SIG-M5 treated with dmso at 0.1 percent for 504 hours (cell line): ENCODE data around the gene ALDH2.
"Not testable (repeated sequence)": the region's sequence is repeated elsewhere in the genome, so short reads cannot be mapped to it uniquely, and the experiment has no call there.

ENCODE experiments used
- DNase-seq: peaks from one replicate; lab custom pipeline; 2025; ENCODE audit not compliant: unreplicated experiment; lab: John Stamatoyannopoulos, UW

Gene ALDH2

DNA sequence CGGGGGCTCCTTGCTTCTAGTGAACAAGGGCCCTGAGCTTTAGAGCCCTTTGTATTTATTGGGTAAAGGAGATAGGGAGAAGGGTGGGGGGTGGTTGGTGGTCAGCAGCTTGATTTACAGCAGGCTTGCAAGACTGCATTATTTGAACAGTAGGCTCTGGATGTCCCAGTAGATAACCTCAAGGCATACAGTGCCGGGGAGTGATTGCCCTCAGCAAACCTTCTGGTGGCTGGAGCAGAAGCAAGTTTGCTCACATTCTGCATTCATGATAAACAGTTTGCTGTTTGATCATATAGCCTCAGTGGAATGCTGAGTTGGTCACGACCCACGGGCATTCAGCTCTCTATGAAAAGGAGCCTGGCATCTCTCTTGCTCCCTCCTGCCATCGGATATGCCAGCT lies 58.8 kb downstream of the ALDH2 start:
- DNase-seq = no peak

DNA sequence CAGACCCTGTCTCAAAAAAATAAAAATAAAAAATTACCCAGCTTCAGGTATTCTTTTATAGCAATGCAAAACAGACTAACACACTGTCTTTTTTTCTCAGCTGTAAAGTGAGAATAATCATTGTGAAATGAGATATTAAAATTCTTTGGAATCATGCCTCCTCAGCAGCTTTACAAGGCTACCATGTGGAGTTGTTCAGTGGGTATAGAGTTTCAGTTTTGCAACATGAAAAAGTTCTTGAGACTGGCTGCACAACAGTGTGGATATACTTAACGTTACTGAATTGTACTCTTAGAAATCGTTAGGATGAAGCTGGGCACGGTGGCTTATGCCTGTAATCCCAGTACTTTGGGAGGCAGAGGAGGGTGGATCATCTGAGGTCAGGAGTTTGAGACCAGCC lies 59.6 kb downstream of the ALDH2 start:
- DNase-seq = no peak

DNA sequence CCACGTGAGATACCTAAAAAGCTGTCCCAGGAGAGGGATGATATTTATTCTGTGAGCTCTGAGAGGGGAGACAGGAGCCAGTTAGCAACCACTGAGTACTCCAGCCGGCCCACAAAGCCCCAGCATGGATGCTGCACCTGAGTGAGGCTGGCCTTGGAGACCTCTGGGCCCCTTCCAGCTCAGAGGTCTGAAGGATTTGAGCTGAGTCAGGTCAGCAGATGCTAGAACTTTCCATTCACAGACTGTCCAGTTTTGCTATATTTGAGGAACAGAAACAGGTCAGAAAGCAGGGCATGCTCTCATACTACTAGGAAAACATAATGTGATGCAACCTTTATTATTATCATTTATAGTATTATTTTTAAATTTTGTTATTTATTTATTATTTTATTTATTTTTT lies 60.3 kb downstream of the ALDH2 start:
- no peak for DNase-seq

DNA sequence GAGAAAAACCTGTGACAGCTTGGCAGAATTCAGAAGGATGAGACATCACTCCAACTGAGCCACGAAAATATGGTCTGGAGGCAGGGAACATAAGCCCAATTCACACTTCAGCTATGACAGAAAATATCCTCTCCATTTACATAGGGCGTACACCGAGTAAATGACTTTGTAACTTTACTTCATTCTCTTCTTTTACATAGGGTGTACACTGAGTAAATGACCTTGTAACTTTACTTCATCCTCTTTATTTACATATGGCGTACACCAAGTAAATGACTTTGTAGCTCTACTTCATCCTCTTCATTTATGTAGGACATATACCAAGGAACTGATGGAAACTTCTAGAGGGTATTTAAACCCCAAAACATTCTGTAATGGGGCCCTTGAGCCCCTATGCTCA lies 61.2 kb downstream of the ALDH2 start:
- DNase-seq = no peak

DNA sequence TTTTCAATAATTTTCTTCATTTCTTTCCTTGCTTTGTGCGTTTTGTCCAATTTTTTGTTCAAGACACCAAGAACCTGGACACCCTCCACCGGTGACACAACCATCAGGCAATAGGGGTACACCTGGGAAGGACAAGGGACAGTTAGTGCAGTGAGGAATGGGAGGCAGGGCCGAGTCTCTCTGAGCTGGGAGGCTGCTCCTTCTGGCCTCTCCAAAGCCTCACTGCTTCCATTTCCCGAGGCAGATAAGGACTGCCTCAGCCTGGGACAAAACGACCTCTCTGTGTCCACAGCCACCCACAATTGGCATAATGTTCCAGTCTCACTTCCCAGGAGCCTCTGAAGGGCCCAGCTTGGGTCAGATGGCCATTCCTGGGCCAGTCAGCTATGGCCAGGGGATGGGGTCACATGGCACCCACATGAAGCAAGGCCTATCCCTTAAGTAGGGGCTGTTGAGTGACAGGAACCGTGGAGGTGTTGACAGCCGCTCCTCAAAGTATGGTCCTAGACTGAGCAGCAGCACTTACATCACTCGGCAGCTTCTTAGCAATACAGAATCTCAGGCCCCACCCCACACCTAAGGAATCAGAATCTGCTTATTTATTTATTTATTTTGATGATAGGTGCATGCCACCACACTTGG lies 61.7 kb downstream of the ALDH2 start:
- no peak for DNase-seq

DNA sequence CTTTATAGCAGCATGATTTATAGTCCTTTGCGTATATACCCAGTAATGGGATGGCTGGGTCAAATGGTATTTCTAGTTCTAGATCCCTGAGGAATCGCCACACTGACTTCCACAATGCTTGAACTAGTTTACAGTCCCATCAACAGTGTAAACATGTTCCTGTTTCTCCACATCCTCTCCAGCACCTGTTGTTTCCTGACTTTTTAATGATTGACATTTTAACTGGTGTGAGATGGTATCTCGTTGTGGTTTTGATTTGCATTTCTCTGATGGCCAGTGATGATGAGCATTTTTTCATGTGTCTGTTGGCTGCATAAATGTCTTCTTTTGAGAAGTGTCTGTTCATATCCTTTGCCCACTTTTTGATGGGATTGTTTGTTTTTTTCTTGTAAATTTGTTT lies 62.9 kb downstream of the ALDH2 start:
- DNase-seq = not testable (repeated sequence)

DNA sequence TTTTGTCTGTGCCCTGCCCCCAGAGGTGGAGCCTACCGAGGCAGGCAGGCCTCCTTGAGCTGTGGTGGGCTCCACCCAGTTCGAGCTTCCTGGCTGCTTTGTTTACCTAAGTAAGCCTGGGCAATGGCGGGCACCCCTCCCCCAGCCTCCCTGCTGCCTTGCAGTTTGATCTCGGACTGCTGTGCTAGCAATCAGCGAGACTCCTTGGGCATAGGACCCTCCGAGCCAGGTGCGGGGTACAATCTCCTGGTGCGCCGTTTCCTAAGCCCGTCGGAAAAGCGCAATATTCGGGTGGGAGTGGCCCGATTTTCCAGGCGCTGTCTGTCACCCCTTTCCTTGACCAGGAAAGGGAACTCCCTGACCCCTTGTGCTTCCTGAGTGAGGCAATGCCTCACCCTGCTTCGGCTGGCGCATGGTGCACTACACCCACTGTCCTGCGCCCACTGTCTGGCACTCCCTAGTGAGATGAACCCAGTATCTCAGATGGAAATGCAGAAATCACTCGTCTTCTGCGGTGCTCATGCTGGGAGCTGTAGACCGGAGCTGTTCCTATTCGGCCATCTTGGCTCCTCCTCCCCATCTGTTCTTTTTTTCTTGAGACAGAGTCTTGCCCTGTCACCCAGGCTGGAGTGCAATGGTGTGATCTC lies 68.1 kb downstream of the ALDH2 start:
- not testable (repeated sequence) for DNase-seq

DNA sequence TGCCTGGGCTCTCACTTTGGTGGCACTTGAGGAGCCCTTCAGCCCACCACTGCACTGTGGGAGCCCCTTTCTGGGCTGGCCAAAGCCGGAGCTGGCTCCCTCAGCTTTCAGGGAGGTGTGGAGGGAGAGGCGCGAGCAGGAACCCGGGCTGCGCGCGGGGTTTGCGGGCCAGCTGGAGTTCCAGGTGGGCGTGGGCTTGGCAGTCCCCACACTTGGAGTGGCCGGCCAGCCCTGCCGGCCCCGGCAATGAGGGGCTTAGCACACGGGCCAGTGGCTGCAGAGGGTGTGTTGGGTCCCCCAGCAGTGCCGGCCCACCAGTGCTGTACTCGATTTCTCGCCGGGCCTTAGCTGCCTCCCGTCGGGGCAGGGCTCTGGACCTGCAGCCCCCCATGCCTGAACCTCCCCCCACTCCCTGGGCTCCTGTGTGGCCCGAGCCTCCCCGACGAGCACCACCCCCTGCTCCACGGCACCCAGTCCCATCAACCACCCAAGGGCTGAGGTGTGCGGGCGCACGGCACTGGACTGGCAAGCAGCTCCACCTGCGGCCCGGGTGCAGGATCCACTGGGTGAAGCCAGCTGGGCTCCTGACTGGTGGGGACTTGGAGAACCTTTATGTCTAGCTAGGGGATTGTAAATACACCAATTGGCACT lies 68.9 kb downstream of the ALDH2 start:
- not testable (repeated sequence) for DNase-seq

DNA sequence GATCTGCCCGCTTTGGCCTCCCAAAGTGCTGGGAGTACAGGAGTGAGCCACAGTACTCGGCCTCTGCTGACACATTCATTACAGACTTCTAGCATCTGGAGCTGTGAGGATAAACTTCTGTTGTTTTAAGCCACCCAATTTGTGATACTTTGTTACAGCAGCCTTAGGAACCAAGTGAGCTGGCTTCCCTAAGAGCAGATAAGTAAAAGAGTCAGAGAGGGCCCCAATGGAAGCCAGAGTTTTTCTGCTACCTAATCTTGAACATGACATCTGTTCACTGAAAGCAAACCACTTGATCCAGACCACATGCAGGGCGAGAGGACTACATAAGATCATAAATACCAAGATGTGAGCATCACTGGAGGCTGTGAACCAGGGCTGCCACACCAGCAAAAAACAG lies 71.6 kb downstream of the ALDH2 start:
- DNase-seq = no peak

DNA sequence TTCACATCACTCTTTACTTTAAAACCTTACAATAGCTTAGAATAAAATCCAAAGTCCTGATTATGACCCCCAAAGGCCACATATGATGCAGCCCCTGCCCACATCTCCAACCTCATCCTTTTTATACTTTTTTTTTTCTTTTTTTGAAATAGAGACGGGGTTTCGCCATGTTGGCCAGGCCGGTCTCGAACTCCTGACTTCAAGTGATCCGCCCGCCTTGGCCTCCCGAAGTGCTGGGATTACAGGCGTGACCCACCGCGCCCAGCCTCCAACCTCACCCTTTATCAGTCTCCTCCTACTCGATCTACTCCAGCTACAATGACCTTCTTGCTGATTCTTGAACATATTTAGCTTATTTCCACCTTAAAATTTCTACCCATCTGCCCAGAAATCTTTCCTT lies 74.1 kb downstream of the ALDH2 start:
- no peak for DNase-seq

DNA sequence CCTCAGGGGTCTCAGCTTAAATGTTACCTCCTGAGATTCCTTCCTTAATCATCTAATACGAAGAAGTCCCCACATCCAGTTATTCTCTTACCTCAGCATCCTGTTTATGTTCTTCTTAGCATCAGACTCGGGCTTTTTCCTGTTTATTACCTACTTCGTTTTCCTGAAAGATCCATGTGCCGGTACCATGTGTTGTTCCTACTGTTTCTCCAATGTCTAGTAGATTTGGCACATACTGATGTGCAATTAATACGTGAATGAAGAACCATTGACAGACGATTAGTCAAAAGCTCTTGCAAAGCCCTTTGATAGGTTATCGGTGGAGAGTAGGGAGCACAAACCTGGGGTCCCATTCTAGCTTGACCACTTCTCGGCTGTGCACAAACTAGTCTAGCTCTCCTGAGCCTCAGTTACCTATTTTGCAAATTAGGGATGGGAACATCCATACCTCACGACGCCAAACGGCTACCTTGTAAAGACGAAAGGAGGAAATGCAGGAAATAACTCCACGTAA lies 74.6 kb downstream of the ALDH2 start:
- no peak for DNase-seq

DNA sequence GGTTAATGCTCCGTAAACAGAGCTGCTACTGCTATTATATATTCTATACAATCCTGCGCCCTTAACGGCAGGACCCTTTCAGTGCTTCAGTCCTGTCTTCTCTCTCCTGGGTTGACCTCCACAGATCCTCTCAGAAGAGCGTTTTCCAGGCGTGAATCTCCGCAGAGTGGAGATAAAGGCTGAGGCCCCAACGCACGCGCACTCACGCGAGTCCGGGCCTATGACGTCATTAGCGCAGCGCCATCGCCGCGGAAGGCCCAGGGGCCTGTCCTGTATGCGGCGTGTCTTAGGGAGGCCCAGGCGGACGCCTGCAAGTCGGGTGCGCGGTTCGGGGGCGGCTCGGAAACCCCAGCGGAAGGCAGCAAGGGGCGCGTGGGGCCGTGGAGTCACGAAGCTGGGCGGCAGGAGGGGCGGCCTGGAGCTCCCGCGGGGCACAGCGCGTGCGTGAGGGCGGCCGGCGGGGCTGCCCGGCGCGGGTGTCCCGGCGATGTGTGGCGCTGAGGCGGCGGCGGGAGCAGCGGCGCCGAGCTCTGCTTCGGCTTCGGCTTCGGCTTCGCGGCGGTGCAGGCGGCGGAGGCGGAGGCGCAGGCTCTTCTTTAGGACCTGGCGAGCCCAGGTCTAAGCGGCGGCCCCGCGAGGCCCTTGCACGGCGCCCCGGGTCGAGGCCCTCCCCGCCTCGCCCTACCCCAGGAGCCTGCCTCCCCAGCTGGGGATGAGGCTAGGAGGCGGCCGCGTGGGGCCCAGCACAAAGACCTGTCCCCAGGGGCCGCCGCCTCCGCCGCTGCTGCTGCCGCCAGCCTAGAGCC lies 75.2 kb downstream of the ALDH2 start, which contains the start of gene MAPKAPK5:
TSS of gene MAPKAPK5 (plus strand) at position 479 of the 806 bp plus-strand sequence. CDS start 506 bp downstream, outside the sequence.
- peak; percentile 92 for DNase-seq

DNA sequence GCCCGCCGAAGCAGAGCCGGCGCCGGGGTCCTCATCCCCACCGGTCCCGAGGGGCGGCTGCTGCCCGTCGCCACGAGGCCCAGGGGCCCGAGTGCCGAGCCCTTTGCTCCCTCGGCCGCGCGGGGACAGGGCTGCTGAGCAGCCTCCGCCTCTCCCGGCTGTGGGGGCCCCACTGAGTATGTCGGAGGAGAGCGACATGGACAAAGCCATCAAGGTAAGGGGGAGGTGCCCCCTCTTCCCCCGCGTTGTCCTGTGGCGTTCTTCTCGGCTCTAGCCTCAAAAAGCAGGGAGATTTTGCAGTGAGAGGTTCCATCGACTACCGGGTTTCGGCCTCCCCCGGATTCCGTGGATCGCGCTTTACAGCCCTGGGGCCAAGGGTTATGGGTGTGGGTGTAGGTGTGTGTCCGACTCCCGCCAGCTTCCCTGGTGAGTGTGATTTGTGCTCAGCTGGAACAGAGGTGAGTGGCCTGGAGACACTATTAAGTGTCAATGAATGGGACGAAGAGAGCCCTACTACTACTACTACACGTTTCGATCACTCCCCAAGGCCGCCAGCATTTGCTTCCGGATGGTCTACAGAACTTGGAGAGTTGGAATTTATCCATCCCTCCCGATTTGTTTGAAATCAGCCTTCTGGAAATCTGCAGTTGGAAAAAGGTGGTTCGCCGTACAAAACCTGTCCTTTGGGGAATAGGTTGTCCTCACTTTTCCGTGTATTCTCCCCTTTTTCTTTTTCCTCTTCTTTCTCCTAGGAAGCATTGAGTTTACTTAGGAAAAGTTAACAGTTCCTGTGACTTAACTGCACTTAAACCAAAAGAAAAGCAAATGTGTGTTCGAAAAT lies 76.0 kb downstream of the ALDH2 start:
- no peak for DNase-seq

DNA sequence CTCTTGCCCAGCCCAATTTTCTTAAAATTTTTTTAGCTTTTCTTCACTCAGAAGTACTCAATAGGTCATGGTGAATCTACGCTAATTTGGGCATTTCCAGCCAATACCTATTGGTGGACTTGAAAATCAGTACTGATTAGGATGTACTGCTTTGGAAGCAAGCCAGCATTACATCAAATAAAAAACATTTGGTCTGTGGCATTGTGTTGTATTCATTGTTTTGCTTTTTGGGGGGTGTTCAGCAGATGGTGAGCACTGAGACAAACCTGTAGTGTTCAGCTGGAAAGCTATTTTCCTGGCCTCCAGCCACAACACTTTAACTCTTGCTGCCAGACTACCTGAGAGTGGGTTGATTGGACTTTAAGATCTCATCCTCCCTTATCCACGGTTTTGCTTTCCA lies 79.3 kb downstream of the ALDH2 start:
- DNase-seq = no peak

DNA sequence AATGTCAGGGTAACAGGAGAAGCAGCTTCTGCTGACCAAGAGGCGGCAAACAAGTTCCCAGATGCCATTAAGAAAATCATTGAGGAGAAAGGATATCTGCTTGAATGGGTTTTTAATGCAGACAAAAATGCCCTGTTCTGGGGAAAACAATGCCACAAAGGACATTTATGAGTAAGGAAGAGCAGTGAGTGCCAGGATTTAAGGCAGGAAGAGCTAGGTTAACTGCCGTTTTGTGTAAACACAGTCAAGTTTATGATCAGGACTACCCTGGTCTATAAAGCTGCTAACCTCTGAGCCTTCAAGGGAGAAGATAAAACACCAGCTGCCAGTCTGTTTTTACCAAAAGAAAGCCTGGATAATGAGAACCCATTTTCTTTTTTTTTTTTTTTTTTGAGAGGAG lies 83.8 kb downstream of the ALDH2 start:
- DNase-seq = no peak

DNA sequence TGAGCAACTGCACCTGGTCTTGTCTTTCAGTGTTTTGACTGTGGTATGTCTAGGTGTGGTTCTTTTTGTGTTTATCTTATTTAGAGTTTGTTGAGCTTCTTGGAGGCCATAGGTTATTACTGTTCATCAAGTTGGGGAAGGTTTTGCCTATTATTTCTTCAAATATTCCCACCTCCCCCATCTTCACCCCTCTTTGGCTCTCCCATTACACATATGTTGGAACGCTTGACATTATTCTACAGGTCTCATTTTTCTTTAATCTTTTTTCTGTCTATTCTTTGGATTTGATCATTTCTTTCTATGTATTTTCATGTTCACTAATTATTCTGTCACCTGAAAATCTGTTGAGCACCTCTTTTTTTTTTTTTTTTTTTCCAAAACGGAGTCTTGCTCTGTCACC lies 91.5 kb downstream of the ALDH2 start:
- DNase-seq = no peak

DNA sequence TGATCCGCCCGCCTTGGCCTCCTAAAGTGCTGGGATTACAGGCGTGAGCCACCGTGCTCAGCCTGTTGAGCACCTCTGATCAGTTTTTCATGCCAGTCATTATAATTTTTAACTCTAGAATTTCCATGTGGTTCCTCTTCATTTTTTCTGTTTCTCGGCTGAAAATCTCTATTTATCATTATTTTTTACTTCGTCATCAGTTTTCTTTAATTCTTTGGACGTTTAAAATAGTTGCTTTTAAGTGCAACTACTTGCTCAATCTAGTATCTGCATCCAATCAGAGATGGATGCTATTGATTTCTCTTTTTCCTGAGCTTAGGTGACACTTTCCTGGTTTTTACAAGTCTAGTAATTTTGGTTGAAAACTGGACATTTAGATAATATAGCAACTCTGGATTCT lies 92.0 kb downstream of the ALDH2 start:
- no peak for DNase-seq

DNA sequence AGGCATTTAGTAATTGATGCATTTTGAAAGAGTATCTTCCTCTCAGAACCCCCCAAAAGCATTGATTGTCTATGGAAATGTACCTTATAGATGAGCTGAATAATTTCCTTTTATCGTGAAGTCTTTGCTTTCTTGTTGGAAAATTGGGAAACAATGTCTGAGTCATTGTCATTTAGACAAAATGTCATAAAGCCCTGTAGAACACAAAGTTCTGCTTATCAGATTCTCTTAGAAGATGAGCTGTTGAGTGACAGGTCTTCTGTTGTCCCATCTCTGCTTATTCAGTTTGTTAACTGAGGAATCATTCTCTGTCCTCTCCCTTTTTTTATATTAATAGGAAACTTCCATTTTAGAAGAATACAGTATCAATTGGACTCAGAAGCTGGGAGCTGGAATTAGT lies 98.2 kb downstream of the ALDH2 start:
- no peak for DNase-seq
